HepG2 (cell line): ENCODE data around the gene ZNF444. TPM values are rescaled to one million over a fixed set of nuclear protein-coding genes. Genes with fewer than 3 reads are reported as not detected.

ENCODE experiments used
- ATAC-seq: fragments of 200-7000 bp; cut with Tn5 transposase; 3 replicates; pipeline ENCODE4 v1.9.1; 2020; ENCODE audit warnings: mild to moderate bottlenecking, moderate library complexity
- BruUV-seq: library from RNA; stranded (reverse); fragments of 400-500 nt; replicated peaks from 2 replicates; lab custom pipeline; 2021; lab: Mats Ljungman, UMichigan
- CTCF ChIA-PET: fragments of 300-600 bp; formaldehyde crosslinking; extraction: SDS; loops from one replicate; lab custom pipeline; 2021; ENCODE audit warnings: low total read pairs, inconsistent platforms, low intra/inter-chr PET ratio; lab: Yijun Ruan, JAX
- POLR2A ChIA-PET: fragments of 350-600 bp; sonication (Branson Sonifier 250); formaldehyde crosslinking; loops from one replicate; lab custom pipeline; 2020; ENCODE audit warnings: antibody characterized with exemption, inconsistent platforms; lab: Yijun Ruan, JAX
- DNase-seq: peaks from one replicate; pipeline ENCODE4 v3.0.0-alpha.2; 2015; ENCODE audit warnings: low spot score
- FAIRE-seq: peaks from 3 replicates; lab custom pipeline; 2011; peaks lifted over from hg19 to GRCh38; lab: Jason Lieb, UNC
- H2AFZ ChIP-seq: one replicate; pipeline ENCODE4 v1.6.1; 2011; ENCODE audit warnings: low read length, inconsistent platforms
- H3K27ac ChIP-seq: fragments of 300-600 bp; 3 replicates; pipeline ENCODE4 v1.8.0; 2011; ENCODE audit warnings: mixed run types, mild to moderate bottlenecking, mixed read lengths, low read length, inconsistent platforms; ENCODE audit not compliant: insufficient read depth; ENCODE audit errors: extremely low read length
- H3K27me3 ChIP-seq, 2 experiments: fragments of 200-600 bp in 1 of 2; 2 replicates in 1 of 2; 3 replicates in 1 of 2; pipeline versions ENCODE4 v1.6.0 to v1.8.0; 2011; ENCODE audit warnings: low read length in 2 of 2, mild to moderate bottlenecking in 2 of 2, moderate library complexity in 2 of 2, inconsistent platforms in 1 of 2; ENCODE audit not compliant: insufficient read depth in 2 of 2, control insufficient read depth in 1 of 2
- H3K36me3 ChIP-seq, 2 experiments: fragments of 200-600 bp in 1 of 2; replicated peaks in 1 of 2; 2 replicates in 1 of 2; 3 replicates in 1 of 2; pipeline versions ENCODE4 v1.5.1 to v1.8.0; 2011; ENCODE audit warnings: low read length in 2 of 2, inconsistent platforms in 1 of 2; ENCODE audit not compliant: insufficient read depth in 2 of 2, control insufficient read depth in 1 of 2
- H3K4me1 ChIP-seq: 2 replicates; pipeline ENCODE4 v1.5.1; 2012; ENCODE audit warnings: low read length, inconsistent platforms; ENCODE audit not compliant: insufficient read depth
- H3K4me2 ChIP-seq: 2 replicates; pipeline ENCODE4 v1.6.0; 2011; ENCODE audit warnings: low read depth, low read length, inconsistent platforms
- H3K4me3 ChIP-seq, 3 experiments: fragments of 200-600 bp in 1 of 3; sonication (generic), shearing (Covaris generic) in 1 of 3; replicated peaks in 1 of 3; 2 replicates each; pipeline ENCODE4 v1.5.1; 2011 to 2016; ENCODE audit warnings: low read length in 3 of 3, inconsistent platforms in 2 of 3, low read depth in 2 of 3, mild to moderate bottlenecking in 2 of 3, control low read depth in 1 of 3, mixed read lengths in 1 of 3; ENCODE audit not compliant: insufficient read depth in 1 of 3
- H3K79me2 ChIP-seq: one replicate; pipeline ENCODE4 v1.6.1; 2011; ENCODE audit warnings: low read length, inconsistent platforms; ENCODE audit not compliant: insufficient read depth
- H3K9ac ChIP-seq: 2 replicates; pipeline ENCODE4 v1.6.0; 2011; ENCODE audit warnings: mild to moderate bottlenecking, low read depth, low read length, inconsistent platforms; ENCODE audit not compliant: insufficient read depth
- H3K9me3 ChIP-seq: 2 replicates; pipeline ENCODE4 v1.5.1; 2012; ENCODE audit warnings: mild to moderate bottlenecking, low read length
- H4K20me1 ChIP-seq: 2 replicates; pipeline ENCODE4 v1.6.0; 2011; ENCODE audit warnings: inconsistent platforms, mild to moderate bottlenecking, low read length, moderate library complexity; ENCODE audit not compliant: insufficient read depth
- ARNT ChIP-seq: fragments of 450-650 bp; IDR thresholded peaks from 2 replicates; pipeline ENCODE4 v1.6.1; 2017
- ASH2L ChIP-seq: fragments of 300-600, 200-600 bp; sonication (generic); IDR thresholded peaks from 2 replicates; pipeline ENCODE4 v1.7.0; 2017; ENCODE audit warnings: low read depth, mild to moderate bottlenecking, moderate library complexity, mixed read lengths, low read length; ENCODE audit not compliant: insufficient read length
- CBX1 ChIP-seq: IDR thresholded peaks from one replicate; pipeline ENCODE4 v1.6.1; 2016; ENCODE audit warnings: antibody characterized with exemption, low read depth
- CHD4 ChIP-seq: fragments of 200-600 bp; sonication (generic); IDR thresholded peaks from 2 replicates; pipeline ENCODE4 v1.7.0; 2017; ENCODE audit warnings: mild to moderate bottlenecking, low read length, borderline replicate concordance
- ELF3 ChIP-seq: IDR thresholded peaks from 2 replicates; pipeline ENCODE4 v1.6.1; 2016; ENCODE audit warnings: missing genetic modification reagents, missing compliant biosample characterization
- FOXC1 ChIP-seq: sonication (generic); formaldehyde crosslinking; IDR thresholded peaks from 2 replicates; pipeline ENCODE4 v1.8.0; 2022; ENCODE audit warnings: mild to moderate bottlenecking, missing genetic modification reagents, borderline replicate concordance
- HIVEP1 ChIP-seq: sonication (generic); formaldehyde crosslinking; IDR thresholded peaks from 2 replicates; pipeline ENCODE4 v1.4.0; 2020; ENCODE audit warnings: mild to moderate bottlenecking, missing genetic modification reagents
- MAF1 ChIP-seq: sonication (generic); formaldehyde crosslinking; IDR thresholded peaks from 2 replicates; pipeline ENCODE4 v1.5.0; 2020; ENCODE audit warnings: missing genetic modification reagents, borderline replicate concordance
- ZNF451 ChIP-seq: sonication (generic); formaldehyde crosslinking; IDR thresholded peaks from 2 replicates; pipeline ENCODE4 v1.5.0; 2020; ENCODE audit warnings: mild to moderate bottlenecking, missing genetic modification reagents
- ZNF672 ChIP-seq: sonication (generic); formaldehyde crosslinking; IDR thresholded peaks from 2 replicates; pipeline ENCODE4 v1.8.1; 2022; ENCODE audit warnings: missing genetic modification reagents
- WGBS: methylation state at CpG from one replicate; pipeline ENCODE4 v1.1.6; 2017; ENCODE audit warnings: low lambda C conversion rate; 5-methylcytosine and 5-hydroxymethylcytosine counted together
- in situ Hi-C: cut with HindIII; loops from 2 replicates; pipeline ENCODE4 v1.10.0; 2017; ENCODE audit warnings: low pct_unique_long_range_greater_than_20kb; ENCODE audit not compliant: extremely low pct_ligation_motif_present
- intact Hi-C: fragments of 100-400 bp; cut with micrococcal nuclease; formaldehyde crosslinking; loops from one replicate; pipeline ENCODE4 v1.10.0; 2022; ENCODE audit not compliant: unreplicated experiment
- polyA plus RNA-seq, 8 experiments: library from polyadenylated mRNA; depleted of rRNA in 3 of 8; stranded (reverse) in 7 of 8; unstranded in 1 of 8; fragments of >200 nt; fragmentation: Illumina TruSeq in 4 of 8; extraction: Trizol in 4 of 8; gene quantifications; 2 replicates each; pipeline versions ENCODE4 v1.2.1 to v1.2.3, GENCODE V29; 2011 to 2016; ENCODE audit warnings: low read depth in 4 of 8, missing spikeins in 1 of 8, mixed read lengths in 1 of 8; ENCODE audit not compliant: insufficient read depth in 1 of 8
- total RNA-seq, 5 experiments: library from RNA; depleted of rRNA; stranded (reverse); fragments of >200 nt; fragmentation: Illumina TruSeq; extraction: Trizol; gene quantifications; 2 replicates each; pipeline ENCODE4 v1.2.3, GENCODE V29; 2016; ENCODE audit warnings: low read depth in 1 of 5
- TF ChIP-seq, protein P1 (sequence below): sonication (generic); formaldehyde crosslinking; IDR thresholded peaks from 2 replicates; pipeline ENCODE4 v1.5.0; 2020; ENCODE audit warnings: missing genetic modification reagents, mild to moderate bottlenecking, borderline replicate concordance
- TF ChIP-seq, protein P2 (sequence below): sonication (generic); formaldehyde crosslinking; IDR thresholded peaks from 2 replicates; pipeline ENCODE4 v1.4.0; 2020; ENCODE audit warnings: missing genetic modification reagents
- TF ChIP-seq, protein P3 (sequence below): sonication (generic); formaldehyde crosslinking; IDR thresholded peaks from 2 replicates; pipeline ENCODE4 v1.8.1; 2023; ENCODE audit warnings: mild to moderate bottlenecking, missing genetic modification reagents

The ZNF444 gene
- total and polyA plus RNA-seq, 2 of the 13 experiments (the other 11 are each of a cell fraction or from before 2014, with no cell fraction given): 27.4 to 30.3 TPM

DNA sequence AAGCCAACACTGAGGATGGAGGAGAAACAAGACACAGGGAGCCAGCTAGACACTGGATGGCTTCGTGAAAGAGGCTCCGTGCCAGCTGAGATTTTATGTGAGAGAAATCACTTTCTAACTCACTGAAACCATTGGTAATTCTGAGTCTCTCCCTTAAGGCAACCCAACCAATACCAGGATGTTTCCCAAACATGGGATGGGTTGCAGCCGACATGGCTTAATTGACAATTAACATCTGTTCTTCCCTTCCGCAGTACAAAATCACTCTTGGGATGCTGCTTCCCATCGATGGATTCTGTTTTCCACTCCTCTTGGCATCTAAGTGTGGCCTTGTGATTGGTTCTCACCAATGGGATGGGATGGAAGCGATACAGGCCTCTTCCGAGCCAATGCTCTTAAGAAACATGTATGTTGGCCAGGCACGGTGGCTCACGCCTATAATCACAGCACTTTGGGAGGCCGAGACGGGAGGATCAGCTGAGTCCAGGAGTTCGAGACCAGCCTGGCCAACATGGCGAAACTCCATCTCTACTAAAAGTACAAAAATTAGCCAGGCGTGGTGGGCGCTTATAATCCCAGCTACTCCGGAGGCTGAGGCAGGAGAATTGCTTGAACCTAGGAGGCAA lies 17.7 kb upstream of the ZNF444 start:
- Histone ChIP-seq H3K4me3 (no peak overlapping the region), H3K4me2 (no peak overlapping the region), H3K79me2 (peaks cover 18% of the 10 kb centered on the region), H3K4me1 (peaks cover 56% of the 10 kb centered on the region), H3K36me3 (peaks cover 4 to 5% of the 10 kb centered on the region in 2 experiments; a peak in 1 of 5 replicates), H3K9me3 (no peaks in the 10 kb centered on the region), H3K27me3 (no peaks in the 10 kb centered on the region; a peak in 1 of 5 replicates), H3K27ac (no peak overlapping the region), H3K9ac (no peak overlapping the region), H4K20me1 (peaks cover 16% of the 10 kb centered on the region), H2AFZ (peak overlapping the region; percentile 64)
- FAIRE-seq (no peak), DNase-seq (no peak), ATAC-seq (no peak)
- TF ChIP-seq, protein P1, sequence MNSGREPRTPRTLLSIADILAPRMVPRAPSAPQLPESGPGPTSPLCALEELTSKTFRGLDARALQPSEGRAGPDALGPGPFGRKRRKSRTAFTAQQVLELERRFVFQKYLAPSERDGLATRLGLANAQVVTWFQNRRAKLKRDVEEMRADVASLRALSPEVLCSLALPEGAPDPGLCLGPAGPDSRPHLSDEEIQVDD (CRISPR knock-in tag): no peak
- TF ChIP-seq, protein P2, sequence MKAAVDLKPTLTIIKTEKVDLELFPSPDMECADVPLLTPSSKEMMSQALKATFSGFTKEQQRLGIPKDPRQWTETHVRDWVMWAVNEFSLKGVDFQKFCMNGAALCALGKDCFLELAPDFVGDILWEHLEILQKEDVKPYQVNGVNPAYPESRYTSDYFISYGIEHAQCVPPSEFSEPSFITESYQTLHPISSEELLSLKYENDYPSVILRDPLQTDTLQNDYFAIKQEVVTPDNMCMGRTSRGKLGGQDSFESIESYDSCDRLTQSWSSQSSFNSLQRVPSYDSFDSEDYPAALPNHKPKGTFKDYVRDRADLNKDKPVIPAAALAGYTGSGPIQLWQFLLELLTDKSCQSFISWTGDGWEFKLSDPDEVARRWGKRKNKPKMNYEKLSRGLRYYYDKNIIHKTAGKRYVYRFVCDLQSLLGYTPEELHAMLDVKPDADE (CRISPR knock-in tag): no peak
- TF ChIP-seq ASH2L (no peak), ARNT (no peak), ZNF672 (no peak), CBX1 (no peak), ZNF451 (no peak), FOXC1 (no peak), CHD4 (no peak), MAF1 (CRISPR knock-in tag) (no peak), HIVEP1 (CRISPR knock-in tag) (no peak), ELF3 (CRISPR knock-in tag) (no peak)
- TF ChIP-seq, protein P3, sequence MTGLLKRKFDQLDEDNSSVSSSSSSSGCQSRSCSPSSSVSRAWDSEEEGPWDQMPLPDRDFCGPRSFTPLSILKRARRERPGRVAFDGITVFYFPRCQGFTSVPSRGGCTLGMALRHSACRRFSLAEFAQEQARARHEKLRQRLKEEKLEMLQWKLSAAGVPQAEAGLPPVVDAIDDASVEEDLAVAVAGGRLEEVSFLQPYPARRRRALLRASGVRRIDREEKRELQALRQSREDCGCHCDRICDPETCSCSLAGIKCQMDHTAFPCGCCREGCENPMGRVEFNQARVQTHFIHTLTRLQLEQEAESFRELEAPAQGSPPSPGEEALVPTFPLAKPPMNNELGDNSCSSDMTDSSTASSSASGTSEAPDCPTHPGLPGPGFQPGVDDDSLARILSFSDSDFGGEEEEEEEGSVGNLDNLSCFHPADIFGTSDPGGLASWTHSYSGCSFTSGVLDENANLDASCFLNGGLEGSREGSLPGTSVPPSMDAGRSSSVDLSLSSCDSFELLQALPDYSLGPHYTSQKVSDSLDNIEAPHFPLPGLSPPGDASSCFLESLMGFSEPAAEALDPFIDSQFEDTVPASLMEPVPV: no peak
- intact Hi-C loops (loop anchor here (5.0 kb wide), 1 partner anchor 194 kb away; no protein-coding TSS in a partner anchor), in situ Hi-C loops (no loop called here)
- WGBS: 89% methylated on average over 16 of the region's 16 CpGs
- ChIA-PET CTCF (no interaction called here), POLR2A (interaction anchor here (1.0 to 1.1 kb wide), 2 partner anchors 15 to 19 kb away, joined by 3 to 4 read pairs; no protein-coding TSS in a partner anchor)
- BruUV-seq: no TSS peak
